ENCODE data around the gene NGF. TPM values are rescaled to one million over a fixed set of nuclear protein-coding genes. Genes with fewer than 3 reads are reported as not detected.

The NGF gene
- total RNA-seq, 1 experiment from 2014 or later, result 0.51 TPM

DNA sequence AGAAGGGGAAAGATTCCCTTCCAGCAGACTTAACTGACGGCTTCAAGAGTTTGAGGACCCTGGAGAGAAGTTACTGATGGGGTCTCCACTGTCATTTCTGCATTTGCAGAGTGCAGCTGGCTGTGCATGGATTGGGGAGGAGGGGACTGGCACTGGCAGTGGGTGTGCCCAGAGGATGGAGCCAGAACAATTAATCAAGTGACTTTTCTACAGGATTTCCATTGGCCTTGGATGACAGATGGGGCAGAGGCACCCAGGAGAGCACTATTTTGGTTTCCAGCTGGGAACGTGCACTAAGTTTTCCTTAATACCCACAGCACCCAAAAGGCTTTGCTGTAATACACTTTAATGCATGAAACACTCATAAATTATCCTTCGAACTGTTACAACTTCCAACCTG is 1.3 kb downstream of the NGF start:
- DNase-seq (ENCODE audit: low read depth), result no peak

DNA sequence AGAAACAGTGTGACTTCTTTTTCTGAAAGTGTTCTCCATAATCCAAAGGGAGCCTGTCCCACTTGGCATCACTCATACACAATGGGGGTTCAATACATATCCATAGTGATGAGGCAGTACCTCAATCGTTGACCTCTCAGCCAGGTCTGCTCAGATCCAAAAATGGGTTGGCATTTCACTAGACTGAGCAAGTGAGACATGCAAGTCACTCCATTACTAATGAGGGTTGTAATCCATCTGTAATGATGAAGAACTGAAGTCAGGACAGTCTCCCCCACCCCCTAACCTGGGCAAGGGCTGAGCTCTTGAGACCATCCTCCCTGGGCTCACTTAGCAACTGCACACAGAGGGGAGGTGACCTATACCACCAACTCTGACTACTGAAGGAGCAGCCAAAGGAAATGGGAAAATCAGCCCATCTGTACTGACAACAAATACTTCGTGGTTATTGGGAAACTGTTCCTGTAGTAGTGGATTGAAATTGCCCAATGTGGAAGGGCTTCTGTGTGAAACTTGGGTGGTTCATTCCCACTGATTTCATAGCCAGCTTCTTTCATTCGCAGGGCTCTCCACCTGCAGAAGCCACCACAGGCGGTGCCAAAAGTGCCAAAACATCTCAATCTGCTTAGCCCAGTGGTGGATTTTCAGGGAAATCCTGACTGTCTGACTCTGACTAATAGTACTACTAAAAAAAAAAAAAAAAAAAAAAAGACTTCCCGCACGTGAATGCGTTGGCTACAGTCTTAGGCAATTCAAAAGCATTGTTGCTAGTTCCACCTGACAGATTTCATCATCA is 5.0 kb downstream of the NGF start:
- DNase-seq (ENCODE audit: low read depth), result no peak

DNA sequence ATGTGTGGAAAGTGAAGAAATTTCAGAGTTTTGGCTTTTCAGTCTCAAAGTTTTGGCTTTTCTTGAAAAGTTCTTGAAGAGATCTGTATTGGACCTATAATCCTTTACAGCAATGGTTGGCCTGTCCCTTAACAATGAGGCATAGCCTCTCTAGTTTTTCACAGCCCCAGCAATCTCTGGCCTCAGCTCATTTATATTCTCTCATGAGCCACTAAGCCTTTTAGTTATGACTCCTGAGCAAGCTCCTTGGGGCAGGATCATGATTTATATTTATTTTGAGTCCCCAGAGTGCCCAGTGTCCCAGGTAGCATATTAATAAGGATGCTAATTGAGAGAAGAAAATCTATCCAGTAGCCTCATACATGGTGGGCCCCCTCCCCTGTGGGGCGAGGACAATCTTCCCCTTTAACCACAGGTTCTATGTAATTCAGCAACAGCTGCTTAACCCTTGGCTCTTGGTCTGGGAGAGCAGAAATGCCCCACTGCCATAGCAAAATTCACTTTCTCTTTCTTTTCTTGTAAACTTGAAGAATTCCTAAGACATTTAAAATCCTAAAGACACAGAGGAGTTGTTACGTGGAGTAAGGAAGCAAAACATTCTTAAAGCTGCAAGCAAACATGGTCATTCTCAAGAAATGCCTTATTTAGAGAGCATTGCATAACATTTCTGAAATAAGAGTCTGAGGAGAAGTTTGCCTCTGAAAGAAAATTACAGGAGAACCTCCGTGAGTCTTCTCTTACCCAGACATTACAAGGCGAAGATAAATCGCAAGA is 6.3 kb downstream of the NGF start:
- no peak for DNase-seq (ENCODE audit: low read depth)

DNA sequence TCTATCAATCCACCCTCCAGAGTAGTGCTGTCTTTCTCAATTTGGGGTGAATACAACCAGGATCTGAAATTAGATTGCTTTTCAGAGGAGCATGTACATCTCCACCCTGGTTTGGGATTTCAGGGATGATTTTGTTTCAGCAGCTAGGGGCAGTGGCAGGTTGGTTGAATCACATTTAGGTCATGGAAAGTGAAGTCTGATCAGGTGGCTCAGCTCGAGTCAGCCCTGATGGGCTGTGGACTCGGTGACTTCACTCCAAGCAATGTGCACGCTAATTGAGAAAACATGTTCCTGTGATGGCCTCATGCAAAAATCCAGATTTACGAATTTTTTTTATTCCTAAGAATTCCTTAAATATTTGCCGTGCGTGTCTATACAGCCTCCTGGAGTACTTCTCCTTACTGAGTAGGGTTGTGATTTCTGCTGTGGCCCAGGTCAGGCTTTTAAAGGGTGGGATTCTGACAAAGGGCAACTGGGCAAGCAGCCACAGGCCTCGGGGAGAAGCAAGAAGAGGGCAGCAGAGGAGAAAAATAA is 7.5 kb downstream of the NGF start:
- DNase-seq (ENCODE audit: low read depth), result no peak

DNA sequence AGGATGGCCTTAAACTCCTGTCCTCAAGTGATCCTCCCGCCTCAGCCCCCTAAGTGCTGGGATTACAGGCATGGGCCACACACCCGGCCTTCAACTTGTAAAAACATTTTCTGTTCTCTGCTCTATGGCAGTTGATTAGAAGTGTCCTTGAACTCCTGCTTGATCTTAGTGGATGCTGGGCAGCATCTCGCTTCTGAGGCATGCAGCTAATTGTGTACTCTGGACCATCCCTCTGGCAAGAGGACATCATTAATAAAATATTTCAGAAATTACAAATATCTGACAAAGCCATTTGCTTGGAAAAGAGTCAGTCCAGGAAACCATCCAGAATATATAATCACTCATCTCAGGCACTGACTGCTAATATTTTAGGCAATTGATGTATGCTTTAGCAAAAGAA is 8.1 kb downstream of the NGF start:
- DNase-seq (ENCODE audit: low read depth), result no peak

DNA sequence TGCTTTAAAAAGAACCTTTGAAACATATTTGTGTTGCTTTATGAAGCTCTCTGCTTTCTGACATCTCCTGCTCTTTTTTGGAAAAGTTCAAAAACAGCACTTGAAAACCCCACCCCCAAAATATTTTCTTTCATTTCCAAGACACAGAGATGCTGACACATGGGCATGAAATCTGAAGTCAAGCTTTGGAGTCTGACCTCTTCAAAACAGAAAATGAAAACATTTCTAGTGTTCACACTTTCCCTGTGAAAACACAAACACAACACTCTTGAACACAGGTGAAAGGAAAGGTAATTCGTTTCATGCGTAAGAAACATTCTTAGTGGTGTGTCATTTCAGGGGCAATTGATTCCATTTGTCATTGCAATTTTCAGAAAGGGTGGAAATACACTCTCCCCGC is 10.8 kb downstream of the NGF start:
- DNase-seq (ENCODE audit: low read depth), result no peak

DNA sequence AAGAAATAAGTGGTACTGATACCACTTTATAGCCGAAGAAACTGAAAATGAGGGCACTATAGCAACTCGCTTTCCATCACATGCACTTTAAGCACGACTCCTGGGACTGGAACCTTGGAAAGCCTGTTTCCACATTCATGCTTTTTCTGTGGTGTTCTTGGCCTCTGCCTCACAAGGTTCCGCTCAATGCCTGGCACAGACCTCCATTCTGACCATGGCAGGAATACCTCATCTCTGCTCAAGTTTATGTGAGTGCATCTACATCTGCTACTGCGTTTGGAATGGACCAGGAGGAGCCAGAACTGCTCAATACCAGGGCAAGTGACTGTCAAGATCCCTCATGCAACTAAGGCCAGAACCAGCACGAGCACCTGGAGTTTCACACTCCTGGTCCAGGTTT is 11.6 kb downstream of the NGF start:
- no peak for DNase-seq (ENCODE audit: low read depth)

DNA sequence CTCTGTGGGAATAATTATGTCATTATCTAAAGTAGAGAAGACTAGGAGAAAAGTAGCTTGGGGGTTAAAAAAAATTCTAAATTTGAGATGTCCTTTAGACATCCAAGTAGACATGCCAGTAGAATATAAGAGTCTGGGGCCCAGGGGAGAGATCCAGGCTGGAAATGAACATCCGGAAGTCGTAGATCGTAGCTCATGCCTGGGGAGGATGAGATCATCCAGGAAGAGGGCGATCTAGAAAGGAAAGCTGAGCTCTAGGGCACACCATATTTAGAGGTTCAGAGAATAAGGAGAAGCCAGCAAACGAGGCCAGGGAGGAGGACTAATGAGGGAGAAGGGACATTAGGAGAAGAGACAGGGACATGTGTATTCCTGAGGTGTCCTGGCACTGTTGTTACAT is 12.2 kb downstream of the NGF start:
- DNase-seq (ENCODE audit: low read depth), result peak; percentile 63

DNA sequence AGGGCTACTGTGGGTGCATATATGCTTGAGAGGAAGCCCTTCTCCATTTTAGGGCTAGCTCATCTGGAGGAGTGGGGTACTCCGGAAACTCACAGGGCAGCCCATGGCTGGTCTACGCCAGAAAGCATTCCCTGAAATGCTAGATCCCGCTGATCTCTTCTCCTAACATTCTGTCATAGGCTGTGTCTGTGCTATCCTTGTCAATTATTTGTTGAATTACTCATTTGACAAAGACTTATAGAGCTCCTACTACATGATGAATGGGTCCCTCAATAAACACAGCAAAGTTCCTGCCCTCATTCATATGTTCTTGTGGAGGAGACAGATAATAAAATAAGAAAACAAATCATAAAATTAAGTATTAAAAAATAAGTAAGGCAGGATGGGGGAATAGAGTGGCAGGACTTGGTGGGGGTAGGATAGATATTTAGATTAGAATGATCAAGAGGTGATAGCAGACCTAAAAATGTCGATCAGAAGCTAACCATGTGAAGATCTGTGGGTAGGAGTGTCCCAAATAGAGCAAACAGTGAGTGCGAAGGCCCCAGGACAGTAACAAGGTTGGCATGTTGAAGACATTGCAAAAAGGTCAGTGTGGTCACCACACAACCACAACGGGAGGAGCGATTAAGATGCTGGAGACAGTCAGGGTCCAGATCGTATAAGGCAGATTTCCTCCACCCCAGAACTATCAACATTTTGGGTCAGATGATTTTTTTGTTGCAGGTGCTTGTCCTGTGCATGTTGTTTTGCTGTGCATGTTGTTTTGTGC is 13.2 kb downstream of the NGF start:
- DNase-seq (ENCODE audit: low read depth), result no peak

DNA sequence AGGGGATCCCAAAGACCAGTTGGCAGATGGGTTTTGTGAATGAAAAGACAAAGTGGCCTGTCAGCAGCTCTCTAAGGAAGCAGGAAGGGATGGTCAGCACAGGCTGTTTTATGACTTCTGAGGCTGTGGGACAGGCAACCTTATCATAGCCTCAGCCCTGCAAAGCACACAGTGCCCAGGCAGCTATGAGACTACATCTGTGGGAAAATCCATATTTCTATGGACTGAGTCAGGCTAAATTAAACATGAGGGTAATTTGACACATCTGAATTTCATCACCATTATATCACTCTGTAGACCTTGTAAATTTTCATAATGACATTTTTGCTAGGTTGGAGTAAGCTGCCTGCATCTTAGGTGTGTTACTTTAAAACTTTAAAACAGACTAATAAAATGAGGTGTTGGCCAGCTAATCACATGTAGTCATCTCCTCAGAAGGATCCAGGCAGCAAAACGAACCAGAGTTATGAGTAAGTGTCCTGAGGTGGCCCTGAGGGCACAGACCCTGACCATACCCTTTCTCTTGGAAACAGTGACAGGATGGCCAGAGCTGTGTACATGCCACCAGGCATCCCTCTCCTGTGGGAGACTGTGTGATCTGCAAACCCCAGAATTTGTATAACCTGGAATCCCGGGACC is 14.6 kb downstream of the NGF start:
- peak; percentile 76 for DNase-seq (ENCODE audit: low read depth)

DNA sequence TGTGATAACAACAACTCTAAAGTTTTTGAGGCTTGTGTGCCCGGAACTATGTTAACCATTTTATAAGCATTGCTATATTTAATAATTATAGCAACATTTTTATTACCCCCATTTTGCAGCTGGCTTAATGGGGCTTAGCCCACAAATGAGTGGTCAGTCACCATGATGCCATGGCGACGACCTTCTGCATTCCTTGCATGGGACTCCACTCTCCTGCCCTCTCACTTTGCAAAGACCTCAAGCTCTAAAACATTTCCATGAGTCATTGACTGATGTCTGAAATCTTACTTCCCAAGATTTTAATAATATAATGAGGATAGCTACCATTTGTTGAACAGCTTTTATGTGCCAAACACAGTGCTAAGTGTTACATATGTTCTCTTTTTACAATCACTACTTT is 15.4 kb downstream of the NGF start:
- DNase-seq (ENCODE audit: low read depth), result no peak

DNA sequence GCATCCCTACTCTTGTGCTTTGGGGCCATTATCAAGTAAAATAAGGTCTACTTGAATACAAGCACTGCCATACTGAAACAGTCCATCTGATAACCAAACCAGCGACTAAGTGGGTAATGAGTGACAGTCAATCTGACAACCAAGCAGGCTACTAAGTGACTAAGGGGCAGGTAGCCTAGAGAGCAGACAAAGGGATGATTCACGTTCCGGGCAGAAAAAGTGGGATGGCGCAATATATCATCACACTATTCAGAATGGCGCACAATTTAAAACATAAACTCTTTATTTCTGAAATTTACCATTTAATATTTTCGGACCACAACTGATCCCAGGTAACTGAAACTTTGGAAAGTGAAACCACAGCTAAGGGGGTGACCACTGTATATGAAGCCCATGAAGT is 17.7 kb downstream of the NGF start:
- DNase-seq (ENCODE audit: low read depth), result peak; percentile 41

DNA sequence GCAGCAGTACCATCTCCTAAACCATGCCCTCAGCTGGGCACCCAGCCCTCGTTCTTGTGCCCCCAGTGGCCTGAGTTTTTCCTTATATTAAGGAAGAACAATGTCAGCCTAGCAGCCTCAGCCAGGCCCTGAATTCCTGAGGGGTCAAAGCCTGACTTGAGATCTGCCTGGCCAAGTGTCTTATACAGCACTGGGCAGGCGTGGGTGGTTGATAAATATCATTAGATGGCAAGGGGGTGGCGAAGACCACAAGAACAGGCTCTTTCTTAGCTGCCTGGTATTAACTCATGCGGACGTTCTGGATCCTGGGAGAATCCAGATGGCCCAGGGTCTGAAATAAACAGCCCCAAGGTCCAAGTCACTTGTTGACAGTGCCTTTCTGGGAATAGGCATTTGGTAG is 18.3 kb downstream of the NGF start:
- no peak for DNase-seq (ENCODE audit: low read depth)

DNA sequence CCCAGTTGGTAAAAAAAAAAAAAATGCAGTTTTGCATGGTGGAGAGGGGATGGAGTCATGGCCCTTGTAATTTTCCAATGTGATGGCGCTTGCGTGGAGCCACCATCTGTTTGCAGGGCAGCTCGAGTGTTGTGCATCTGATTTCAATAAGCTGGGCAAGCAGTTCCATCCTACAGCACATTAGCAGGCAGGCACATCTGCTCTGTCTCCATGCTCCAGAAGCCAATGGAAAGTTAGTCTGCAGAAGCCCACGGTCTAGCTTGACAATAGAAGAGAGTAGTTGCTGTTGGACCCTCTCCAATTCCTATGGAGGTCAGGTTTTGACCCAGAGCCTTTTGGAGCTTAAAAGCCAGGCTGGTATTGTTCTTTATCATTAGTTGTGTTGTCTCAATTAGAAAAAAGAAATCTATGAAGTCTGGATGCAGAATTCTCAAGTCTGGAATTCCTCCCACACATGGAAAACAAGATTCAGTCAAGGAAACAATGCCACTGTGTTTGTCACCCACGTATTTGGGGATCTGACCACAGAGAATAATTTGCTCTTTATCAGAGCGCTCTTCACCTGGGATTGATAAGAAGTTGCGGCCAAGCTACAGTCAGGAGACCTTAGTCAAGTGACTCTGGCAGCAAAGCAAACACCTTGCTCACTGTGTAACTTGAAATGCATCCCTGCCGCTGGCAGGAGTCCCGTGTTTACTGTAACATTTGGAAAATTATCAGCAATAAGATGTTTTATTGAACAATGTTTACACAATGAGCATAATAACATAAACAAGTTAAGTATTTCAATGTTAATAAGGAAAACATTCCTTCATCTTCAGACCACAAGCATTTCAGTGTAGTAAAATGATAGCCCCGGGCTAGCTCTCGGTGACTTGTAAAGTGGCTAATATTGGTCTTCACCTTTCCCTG is 20.7 kb downstream of the NGF start:
- no peak for DNase-seq (ENCODE audit: low read depth)

DNA sequence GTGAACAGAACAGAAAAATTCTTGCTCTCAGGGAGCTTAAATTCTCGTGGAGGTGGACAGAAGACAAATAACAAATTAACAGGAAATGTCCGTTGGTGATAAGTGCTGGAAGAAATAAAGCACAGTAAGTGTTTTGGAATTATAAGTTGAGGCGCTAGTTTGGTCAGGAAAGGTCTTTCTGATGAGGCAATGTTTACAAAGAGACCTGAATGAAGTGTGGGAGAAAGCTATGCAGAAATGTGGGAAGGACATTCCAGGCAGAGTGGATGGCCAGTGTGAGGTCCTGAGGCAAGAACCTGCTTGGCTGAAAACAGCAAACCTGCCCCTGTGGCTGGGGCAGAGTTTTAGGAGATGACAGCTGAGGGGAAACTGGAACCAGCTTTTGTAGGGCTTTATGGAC is 23.3 kb downstream of the NGF start:
- DNase-seq (ENCODE audit: low read depth), result peak; percentile 71

DNA sequence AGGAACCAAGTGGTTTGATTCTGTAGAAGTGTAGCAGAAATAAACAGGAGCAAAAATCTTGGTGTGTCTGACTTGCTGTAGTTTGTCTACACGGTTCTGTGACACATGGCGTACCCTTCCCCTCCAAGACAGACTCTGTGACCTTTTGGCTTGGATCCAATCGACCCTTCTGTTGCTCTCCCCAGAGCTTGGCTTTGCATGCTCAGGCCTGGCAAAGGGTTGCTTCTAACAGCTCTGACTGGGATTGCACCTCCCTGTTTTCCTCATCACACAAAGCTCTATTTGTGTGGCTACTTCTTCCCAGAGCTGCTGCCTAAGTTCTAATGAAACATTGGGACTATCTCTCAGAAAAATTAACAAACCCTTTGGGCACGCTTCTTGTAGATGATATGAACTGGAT is 24.0 kb downstream of the NGF start:
- DNase-seq (ENCODE audit: low read depth), result no peak

DNA sequence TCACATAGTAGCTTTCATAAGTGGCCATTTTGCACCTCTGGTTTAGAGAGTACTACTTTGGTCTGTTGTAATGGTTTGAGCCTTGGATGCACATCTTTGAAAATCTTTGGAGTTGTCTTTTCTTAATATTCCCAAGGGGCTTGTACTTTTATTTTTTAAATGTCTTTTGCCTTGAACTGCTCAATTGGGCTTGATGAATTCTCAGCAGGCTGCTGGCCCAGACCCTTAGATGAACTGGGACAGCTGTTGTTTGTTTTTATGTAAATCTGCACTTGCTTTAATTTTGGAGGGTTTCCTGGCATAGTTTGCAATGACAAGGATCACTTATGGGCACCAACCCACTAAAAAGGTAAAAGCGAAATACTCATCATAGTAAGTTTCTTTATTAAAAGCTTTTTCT is 24.9 kb downstream of the NGF start:
- DNase-seq (ENCODE audit: low read depth), result no peak

DNA sequence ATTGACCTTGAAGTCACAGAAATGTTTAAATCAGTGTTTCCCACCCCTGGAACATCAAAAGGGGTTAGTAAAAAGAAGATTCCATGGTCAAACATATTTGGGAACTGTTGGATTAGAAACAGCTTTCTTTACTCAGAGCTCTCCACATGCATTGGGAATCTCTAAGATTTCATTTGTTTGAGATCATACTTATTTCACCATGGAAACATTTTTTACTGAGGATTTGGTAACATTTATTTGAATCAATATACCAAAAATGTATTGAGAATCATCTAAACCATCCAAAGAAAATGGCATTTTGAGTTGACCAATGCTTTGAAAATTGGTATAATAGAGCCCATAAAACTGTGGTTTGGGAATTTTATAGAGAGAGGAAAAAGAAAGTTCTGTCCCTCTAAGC is 25.3 kb downstream of the NGF start:
- no peak for DNase-seq (ENCODE audit: low read depth)

DNA sequence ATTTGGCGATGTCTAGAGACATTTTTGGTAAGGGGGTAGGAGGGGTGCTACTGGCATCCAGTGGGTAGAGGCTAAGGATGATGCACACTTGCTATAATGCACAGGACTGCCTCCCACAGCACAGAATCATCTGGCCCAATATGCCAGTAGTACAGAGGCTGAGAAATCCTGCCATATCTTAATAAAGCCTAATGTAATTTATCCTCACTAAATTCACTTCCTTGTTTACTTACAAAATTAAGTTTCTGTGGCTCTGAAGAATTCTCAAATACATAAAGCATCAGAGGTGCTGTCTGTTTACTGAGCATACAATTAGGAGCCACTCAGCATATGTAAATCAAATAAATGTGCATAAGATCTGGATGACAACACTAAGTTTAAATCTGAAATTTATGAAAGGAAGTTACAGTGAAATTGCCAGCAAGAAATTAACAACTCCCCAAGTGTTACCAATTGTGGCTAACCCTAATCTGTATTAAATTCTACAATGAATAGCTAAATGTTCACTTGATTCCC is 26.5 kb downstream of the NGF start:
- no peak for DNase-seq (ENCODE audit: low read depth)

Measured in Daoy (cell line).